ENCODE results near the gene HDDC2.
"Not testable (repeated sequence)": the region's sequence is repeated elsewhere in the genome, so short reads cannot be mapped to it uniquely, and the experiment has no call there.

The HDDC2 gene

DNA sequence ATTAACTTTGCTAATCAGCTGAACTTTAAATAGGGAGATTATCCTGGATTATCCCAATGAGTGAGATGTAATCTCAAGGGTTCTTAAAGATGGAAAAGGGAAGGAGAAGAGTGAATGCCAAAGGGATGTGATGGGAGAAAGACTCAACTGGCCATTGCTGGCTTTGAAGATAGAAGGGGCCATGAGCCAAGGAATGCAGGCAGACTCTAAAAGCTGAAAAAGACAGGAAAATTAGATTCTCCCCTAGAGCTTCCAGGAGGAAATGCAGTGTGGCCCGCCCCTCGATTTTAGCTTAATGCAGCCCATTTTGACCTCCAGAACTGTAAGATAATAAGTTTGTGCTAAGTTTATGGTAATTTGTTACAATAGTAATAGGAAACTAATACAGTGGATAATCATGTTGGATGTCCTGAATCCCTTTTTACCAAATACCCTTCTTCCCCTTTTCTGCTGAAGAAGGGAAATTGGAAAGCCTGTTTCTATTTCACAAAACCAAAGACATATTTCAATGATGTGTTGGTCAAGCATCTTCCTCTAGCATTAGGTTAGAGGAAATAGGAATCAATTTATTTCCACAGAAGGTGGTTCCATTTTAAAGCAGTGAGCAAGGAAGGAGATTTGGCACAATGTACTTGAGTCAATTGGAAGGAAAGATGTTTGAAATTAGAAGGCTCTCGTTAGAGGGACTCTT, 3.3 kb upstream of the HDDC2 start:
- no peak for DNase-seq

DNA sequence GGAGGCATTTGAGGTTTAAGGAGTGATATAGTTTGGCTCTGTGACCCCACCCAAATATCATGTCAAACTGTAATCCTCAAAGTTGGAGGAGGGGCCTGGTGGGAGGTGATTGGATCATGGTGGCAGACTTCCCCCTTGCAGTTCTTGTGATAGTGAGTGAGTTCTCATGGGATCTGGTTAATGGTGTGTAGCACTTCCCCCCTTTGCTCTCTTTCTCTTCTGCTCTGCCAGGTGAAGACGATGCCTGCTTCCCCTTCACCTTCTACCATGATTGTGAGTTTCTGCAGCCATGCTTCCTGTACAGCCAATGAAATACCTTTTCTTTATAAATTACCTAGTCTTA, 1.7 kb upstream of the HDDC2 start:
- DNase-seq: no peak

DNA sequence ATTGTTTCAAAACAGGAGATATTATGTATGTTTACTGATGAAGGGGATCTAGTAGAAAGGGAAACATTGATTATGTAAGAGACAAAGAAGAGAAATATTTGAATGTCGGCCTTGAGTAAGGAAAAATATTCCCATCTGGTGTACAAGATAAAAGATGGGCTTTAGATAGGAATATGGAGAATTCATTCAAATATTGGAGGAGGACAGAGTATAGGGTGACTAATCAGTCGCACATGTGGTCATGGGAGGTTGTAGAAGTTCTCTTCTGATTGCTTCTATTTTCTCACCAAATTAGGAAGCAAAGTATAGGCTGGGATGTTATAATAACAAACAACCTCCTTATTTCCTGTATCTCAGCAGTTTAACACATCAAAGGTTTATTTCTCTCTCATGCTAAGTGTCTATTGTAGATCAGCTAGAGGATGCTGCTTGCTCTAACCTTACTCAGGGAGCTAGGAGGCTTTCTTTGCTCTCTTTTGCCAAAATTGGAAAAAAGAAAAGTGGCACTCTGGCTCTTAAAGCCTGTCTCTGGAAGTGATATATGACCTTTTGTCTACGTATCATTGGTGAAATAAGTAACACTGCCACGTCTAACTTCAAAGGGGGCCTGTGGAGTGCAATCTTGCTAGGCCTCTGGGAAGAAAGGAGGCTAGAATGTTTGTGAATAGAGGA, 1.2 kb upstream of the HDDC2 start:
- no peak for DNase-seq

DNA sequence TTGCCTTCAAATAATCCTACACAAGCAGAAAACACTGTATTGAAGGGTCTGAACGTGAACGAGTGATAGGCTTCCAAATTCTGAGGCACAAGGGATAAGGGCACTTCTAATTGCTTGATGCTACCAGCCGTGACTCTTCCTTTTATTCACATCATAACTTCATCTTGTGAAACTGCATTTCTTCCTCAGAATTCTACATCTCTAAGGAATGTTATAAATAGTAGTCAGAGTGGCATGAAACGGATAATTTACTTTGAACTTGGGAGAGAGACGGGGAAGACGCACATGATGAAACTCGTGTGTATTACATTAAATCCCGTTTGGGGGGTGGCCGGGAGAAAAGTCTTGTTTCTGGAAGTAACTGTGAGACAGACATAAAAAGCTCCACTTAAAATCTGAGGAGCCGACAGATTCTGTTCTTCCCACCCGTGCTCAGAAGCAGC, 754 bp downstream of the HDDC2 start:
- DNase-seq: no peak

DNA sequence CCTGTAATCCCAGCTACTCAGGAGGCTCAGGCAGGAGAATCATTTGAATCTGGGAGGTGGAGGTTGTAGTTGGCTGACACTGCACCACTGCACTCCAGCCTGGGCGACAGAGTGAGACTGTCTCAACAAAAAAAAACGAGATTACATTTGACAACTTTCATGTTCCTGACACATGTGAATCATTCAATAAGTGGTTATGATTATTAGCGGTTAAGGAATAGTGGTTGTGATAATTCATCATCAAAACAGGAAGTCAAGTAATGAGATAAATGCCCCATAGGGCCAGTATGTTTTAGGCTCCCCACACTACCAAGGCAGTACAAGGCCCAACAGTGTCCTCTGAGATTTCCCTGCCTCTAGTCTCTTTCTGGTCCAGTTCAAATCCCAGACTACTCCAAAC, 2.5 kb downstream of the HDDC2 start:
- DNase-seq: no peak

DNA sequence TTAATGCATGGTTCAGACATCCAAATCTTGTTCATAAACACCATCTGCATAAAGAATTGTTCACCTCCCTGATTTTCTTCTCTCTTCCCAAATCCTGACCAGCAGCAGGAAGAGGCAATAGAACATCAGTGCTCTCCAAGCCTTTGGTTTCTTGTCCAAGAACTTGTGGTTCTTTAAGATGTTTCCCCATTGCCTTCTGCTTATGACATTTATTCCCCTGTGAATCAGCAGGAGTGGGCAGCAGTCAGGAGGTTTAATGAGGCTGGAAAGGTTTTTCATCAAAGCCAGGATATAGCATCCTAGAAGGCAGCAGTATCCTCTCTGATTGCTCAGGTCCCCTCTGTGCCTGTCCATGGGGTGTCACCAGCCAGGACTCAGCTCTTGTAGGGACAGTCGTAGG, 5.3 kb downstream of the HDDC2 start:
- DNase-seq: no peak

DNA sequence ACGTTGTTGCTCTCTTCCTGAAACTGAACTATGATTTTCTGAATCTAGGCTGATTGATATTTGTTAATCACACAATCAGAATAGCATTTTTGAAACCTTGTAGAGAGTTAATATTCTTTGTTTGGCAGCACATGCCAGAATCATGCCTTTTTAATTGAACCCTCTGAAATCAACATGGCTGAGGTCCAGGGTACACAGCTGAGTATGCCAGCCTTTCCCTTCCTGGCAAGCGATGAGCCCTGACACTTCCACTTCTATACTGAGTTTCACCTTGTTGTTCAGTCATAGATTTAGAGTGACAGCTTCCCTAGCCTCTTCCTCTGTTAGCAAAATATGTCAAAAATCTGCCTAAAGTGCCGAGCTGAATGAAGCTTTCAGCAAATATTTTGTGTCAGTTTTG, 6.8 kb downstream of the HDDC2 start:
- no peak for DNase-seq

DNA sequence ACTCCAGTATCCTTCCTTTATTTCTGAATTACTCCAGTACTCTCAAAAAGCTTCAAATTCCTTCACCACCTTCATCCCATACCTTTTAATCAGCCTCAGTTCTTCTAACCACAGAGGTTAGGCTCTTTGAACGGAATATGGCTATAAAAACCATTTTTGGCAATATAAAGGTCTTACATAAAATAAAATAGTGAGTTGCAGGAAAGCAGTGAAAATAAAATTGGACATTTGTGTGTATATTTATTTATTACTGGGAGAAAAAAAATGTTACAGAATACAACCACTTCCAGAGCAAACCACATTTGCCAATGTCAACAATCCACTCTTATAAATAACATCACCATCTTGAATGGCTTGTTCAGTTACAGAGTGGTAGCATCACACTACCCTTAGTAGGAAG, 7.7 kb downstream of the HDDC2 start:
- no peak for DNase-seq

DNA sequence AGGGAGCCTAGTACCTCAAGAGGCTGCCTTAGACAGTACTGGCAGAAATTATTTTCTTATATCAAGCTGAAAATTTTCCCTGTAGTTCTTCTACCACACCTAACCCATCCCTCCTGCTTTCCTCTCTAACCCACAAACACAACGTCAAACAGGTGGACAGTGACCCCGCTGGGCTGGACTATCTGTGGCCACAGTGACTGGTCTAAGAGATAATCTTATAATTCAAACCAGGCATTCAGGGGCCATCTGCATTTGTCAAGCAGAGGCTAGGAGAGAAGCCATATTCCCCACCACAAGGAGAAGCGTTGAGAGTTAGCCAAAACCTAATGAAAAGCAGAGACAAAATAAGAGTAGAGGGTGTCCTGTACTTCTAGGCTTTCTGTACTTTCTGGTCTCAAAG, 8.2 kb downstream of the HDDC2 start:
- no peak for DNase-seq

DNA sequence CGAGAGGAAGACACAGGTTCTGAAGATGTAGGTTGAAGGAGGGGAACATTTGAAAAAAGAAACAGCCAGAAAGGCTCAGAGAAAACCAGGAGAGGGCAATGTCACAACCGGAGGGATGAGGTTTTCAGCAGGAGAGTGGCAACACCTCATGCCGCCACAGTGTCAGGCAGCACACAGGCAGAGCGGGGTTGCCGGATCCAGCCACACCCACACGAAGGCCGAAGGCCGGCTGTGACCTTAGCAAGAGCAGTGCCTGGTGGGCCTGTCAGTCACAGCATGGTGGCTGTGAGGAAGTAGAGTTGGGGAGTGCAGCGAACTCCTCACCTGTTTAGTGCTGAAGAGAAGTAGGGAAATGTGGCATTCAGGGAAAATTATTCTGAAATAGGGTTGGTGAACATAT, 14.0 kb downstream of the HDDC2 start:
- DNase-seq: no peak

DNA sequence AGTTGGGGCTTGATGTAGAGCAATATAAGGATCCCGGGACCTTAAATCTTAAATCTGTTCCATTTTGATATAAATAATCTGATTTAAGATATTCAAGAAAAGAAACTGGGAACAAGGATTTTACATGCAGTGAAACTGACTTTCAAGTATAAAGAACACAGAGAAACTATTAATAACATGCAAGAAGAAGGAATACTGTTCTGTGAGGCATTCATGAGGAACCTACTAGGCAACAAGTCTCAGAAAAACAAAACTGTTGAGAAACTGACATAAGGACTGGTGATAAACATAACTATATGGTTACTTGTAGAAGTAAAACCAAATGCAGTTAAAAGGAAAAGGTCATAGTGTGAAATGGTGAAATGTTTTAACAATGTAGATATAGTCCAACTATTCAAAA, 15.8 kb downstream of the HDDC2 start:
- DNase-seq: no peak

DNA sequence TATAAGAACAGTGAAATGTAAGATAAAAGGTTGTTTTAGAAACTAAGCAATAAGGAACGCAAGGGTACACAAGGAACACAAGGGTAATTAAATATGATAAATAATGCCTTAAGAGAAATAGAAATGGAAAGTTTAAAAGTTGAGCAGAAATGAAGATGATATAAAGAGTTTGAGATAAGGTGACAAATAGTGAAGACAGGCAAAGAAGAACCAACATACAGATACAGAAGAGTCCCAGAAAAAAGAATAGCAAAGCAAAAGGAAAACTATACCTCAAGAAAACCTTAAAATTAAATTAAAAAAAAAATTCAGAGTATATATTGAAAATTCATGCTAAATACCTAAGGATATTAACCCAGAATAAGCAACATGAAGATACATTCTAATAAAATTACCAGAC, 16.4 kb downstream of the HDDC2 start:
- no peak for DNase-seq

DNA sequence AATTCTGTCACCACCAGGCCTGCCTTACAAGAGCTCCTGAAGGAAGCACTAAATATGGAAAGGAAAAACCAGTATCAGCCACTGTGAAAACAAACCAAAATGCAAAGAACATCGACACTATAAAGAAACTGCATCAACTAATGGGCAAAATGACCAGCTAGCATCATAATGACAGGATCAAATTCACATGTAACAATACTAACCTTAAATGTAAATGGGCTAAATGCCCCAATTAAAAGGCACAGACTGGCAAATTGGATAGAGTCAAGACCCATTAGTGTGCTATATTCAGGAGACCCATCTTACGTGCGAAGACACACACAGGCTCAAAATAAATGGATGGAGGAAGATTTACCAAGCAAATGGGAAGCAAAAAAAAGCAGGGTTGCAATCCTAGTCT, 19.3 kb downstream of the HDDC2 start:
- not testable (repeated sequence) for DNase-seq

DNA sequence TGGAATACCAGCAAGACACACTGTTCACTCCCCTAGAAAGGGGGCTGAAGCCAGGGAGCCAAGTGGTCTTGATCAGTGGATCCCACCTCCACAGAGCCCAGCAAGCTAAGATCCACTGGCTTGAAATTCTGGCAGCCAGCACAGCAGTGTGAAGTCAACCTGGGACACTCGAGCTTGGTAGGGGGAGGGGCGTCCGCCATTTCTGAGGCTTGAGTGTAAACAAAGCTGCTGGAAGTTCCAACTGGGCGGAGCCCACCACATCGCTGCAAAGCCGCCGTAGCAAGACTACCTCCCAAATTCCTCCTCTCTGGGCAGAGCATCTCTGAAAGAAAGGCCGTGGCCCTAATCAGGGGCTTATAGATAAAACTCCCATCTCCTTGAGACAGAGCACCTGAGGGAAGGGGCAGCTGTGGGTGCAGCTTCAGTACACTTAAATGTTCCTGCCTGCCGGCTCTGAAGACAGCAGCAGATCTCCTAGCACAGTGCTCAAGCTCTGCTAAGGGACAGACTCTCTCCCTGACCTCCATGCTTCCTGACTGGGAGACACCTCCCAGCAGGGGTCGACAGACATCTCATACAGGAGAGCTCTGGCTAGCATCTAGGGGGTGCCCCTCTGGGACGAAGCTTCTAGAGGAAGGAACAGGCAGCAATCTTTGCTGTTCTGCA, 21.3 kb downstream of the HDDC2 start:
- not testable (repeated sequence) for DNase-seq

DNA sequence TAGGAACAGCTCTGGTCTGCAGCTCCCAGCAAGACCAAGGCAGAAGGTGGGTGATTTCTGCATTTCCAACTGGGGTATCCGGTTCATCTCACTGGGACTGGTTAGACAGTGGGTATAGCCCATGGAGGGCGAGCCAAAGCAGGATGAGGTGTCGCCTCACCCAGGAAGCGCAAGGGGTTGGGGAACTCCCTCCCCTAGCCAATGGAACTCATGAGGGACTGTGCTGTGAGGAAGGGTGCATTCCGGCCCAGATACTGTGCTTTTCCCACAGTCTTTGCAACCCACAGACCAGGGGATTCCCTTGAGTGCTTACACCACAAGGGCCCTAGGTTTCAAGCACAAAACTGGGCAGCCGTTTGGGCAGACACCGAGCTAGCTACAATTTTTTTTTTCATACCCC, 21.8 kb downstream of the HDDC2 start:
- DNase-seq: no peak

DNA sequence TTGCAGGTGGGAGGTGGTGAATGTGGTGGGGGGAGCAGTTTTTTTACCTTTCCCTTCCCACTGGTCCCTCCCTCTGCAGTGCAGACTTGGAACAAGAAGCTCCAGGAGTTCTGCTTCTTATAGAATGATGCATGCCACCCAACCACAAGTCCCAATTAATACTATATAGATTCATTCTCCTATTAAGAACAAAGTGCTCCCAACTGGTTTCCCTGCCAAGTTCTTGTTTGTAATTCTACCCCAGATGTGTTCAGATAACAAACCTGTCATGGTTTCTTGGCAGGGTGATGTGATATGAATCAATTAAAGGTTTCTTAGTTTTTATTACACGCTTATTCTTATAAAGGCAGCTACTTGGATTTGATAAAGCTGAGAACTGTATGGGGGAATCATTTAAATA, 23.9 kb downstream of the HDDC2 start:
- DNase-seq: no peak

DNA sequence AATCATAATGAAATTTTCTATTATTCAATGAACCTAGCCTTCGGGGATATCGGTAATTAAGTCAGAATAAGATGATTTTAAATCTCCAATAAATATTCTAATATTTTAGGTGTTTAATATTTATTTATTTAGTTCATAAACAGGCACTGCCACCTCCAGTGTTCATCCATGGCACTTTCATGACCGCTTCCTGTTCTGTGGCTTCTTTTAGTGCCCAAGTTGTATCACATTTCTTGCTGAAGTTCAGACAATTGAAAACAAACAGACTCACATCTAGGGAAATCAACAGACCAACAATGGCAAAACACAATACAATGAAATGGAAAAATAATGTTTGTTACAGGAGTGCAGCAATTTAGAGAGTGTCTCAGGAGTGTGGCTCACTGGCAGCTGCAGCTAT, 26.0 kb downstream of the HDDC2 start:
- DNase-seq: no peak

DNA sequence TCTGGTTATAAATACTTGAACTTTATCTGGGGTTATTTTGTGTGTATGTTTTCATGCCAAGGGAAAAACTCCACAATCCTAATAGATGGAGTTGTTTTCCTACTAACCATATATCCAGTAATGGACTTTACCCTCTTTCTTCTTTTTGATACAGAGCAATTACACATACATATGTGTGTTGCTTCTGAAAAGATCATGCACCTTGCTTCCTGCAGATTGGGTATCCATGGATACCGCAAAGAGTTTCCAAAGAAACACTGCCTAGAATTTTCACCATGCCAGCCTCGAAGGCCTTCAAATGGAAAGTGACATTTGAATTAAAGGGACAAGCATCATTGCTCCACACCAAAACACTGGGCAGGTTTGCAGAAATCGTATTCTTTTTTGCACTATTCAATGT, 26.8 kb downstream of the HDDC2 start:
- no peak for DNase-seq

DNA sequence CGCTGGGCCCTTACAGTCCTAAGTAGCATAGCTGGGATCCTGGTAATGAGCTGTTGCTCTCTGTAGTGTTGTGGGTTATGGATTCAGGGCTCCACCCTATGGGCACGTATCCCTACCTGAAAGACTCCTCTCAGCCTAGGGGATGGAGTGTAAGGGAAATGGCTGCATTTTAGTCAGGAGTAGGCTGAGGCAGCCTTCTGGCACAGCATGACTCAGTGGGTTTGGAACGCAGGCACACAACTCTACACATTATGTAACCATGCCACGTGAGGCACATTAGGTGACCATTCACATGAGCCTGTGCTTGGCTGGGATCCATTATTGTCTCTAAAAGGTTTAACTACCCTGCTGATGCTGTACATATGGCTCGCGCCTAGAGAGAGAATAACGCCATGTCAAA, 27.8 kb downstream of the HDDC2 start:
- no peak for DNase-seq

DNA sequence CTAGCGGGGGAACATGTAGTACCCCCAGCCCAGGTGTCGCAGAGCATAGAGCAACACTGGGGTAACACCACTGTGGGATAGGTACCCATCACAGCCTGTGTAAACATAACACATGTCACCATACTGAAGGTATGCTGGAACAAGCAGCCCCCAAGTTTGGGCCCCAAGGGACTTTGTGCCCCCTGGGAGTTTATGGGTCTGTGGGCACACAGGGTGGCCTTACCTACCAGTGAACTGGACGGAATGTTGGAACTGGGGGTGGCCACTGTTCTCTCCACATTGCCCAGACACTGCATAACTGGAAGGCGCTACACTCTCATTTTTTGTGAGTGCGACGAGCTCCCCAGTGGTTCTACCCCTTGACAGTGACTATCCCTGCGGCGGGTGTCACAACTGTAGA, 28.5 kb downstream of the HDDC2 start:
- no peak for DNase-seq

DNA sequence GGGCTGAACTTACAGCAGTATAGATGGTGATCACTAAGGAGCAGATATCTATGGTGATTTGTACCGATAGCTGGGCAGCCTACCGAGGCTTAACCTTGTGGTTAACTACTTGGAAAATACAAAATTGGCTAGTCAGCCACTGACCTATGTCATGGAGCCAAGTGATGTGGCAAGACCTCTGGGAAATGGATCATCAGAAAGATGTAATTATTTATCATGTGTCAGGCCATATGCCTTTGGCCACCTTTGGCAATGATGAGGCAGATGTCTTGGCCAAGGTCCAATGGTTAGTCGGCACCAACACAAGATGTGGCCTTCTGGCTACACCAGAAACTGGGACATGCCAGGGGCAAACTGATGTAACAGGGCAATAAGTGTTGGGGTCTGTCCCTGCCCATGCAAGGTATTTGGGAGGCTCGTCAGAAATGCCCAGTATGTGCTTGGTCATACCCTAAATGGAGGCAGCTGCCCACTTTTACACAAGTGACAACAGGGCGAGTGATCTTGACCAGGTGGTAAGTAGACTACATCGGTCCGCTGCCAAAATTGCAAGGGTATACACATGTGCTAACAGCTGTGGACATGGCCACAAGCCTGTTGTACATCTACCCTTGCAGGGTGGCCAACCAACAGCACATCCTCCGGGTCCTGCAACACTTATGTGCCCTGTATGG, 30.1 kb downstream of the HDDC2 start:
- no peak for DNase-seq

DNA sequence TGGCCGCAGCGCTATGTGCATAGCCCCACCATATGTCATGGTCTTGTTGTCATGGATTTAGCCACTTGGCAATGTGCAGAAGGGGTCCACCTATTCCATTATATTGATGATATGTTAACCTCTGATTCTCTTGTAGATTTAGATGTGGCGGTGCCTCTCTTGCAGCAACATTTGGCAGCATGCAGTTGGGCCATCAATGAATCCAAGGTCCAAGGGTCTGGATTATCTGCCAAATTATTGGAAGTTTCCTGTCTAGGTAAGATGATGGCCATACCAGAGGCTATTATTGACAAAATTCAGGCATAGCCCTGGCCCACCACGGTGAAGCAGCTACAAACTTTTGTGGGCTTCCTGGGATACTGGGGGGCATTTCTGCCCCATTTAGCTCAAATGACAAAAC, 31.4 kb downstream of the HDDC2 start:
- no peak for DNase-seq

DNA sequence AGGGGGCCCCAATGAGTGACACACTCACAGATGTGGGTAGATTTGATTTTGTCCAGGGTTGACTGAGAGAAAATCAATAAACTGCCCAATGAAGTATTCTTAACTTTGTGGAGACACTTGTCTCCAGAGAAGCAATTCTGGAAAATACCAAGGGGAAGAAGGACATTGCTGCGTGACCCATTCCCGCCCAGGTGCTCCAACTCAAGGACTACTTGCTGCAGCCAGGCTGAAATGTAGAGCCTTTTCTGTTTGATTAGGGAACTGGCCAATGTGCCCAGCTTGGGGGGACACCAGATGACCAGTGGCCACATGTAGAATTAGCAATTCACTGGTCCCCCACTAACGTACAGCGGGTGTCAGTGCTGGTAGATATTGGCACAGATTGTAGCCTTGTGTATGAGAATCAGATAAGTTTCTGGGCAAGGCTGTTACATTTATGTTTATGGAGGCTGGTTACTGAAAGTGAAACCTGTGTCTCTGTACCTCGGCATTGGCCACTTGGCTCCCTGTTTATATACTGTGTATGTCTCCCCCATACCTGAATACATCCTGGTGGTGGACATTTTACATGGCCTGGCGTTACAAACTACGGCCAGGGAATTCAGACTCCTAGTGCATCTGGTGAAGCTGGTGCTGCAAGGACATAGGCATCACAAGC, 32.3 kb downstream of the HDDC2 start:
- no peak for DNase-seq

DNA sequence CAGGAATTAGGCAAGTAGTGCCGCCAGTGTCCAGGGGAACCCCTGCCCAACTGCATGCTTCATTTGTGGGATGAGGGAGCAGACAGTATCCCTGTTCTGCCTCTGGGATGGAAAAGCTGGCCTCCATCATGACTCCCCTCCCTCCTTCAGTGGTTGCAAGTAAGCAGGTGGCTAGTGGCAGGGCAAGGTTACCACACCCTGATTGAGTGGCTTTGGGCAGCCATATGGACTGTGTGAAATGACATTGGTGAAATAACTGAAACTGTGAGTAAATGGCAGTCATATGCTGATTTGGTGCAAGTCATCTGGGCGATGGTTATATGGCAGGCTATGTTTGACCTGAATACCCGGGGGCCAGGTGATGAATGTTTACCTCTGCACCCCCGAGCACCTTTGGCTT, 33.0 kb downstream of the HDDC2 start:
- DNase-seq: no peak

All from amniotic stem cell (primary cell).